ENCODE results near the gene ZNF608.
A peak's percentile ranks its signal among the peaks of the same experiment; 100 is the strongest.

Gene ZNF608

GRCh38 chr5:124760608-124761007, 14.2 kb upstream of the ZNF608 start:
- TF ChIP-seq MYC (IDR thresholded peaks at IDR 0.05; ENCODE audit: low read depth, low read length) (no peak), POLR2A (IDR thresholded peaks at IDR 0.05; ENCODE audit: extremely low read depth, insufficient read length) (no peak), MAX (IDR thresholded peaks at IDR 0.05; ENCODE audit: low read depth, low read length) (no peak)
- TF ChIP-seq, protein P1, sequence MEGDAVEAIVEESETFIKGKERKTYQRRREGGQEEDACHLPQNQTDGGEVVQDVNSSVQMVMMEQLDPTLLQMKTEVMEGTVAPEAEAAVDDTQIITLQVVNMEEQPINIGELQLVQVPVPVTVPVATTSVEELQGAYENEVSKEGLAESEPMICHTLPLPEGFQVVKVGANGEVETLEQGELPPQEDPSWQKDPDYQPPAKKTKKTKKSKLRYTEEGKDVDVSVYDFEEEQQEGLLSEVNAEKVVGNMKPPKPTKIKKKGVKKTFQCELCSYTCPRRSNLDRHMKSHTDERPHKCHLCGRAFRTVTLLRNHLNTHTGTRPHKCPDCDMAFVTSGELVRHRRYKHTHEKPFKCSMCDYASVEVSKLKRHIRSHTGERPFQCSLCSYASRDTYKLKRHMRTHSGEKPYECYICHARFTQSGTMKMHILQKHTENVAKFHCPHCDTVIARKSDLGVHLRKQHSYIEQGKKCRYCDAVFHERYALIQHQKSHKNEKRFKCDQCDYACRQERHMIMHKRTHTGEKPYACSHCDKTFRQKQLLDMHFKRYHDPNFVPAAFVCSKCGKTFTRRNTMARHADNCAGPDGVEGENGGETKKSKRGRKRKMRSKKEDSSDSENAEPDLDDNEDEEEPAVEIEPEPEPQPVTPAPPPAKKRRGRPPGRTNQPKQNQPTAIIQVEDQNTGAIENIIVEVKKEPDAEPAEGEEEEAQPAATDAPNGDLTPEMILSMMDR (IDR thresholded peaks at IDR 0.05; ENCODE audit: low read depth, low read length) = no peak
- DNase-seq (ENCODE audit: low read depth) = no peak
- H3K4me3 ChIP-seq (ENCODE audit: low read depth, low read length) = no peak overlapping the region

DNA sequence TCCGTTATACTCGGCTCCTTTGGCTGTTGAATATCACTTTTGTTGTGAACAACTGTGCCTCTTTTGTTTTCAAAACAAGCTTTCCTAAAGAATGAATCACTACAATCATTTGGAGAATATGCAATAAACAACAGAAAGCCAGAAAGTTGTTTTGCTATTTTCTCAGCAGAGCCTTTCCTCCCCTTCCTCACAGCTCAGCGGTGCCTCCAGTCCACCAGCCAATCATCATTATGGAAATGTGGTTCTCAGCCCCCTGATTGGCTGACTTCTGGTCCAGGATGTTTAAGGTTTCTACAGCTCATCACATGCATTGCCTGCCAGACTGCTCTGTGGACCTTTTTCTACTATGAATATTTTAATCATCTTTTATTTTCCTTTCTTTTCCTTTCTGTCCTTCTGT, 9.1 kb upstream of the ZNF608 start:
- peak; percentile 8 for DNase-seq (ENCODE audit: low read depth)
- TF ChIP-seq MYC (IDR thresholded peaks at IDR 0.05; ENCODE audit: low read depth, low read length) (no peak), POLR2A (IDR thresholded peaks at IDR 0.05; ENCODE audit: extremely low read depth, insufficient read length) (no peak), MAX (IDR thresholded peaks at IDR 0.05; ENCODE audit: low read depth, low read length) (no peak)
- TF ChIP-seq, protein P1 (IDR thresholded peaks at IDR 0.05; ENCODE audit: low read depth, low read length) = no peak

DNA sequence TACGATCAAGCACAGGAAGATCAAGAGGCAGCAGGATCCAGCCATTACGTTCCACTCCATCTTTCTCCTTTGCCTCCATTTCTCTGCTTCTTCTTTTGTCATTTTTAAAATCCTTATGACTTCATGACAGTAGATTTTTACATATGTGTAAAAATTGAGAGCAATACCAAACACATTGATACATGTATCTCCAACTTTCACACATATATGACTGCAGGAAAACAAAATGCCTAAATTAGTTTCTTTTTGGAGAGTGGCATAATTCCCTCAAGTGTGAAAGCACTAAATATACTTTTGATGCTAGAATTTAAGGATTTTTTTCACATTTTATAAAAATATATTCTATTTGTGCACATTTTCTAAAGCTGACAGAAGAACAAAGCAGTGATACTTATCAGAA, 8.6 kb upstream of the ZNF608 start:
- no peak overlapping the region for H3K4me3 ChIP-seq (ENCODE audit: low read depth, low read length)
- TF ChIP-seq, protein P1 (IDR thresholded peaks at IDR 0.05; ENCODE audit: low read depth, low read length) = no peak
- no peak for TF ChIP-seq MAX (IDR thresholded peaks at IDR 0.05; ENCODE audit: low read depth, low read length)
- TF ChIP-seq POLR2A (IDR thresholded peaks at IDR 0.05; ENCODE audit: extremely low read depth, insufficient read length) = no peak
- no peak for TF ChIP-seq MYC (IDR thresholded peaks at IDR 0.05; ENCODE audit: low read depth, low read length)
- DNase-seq (ENCODE audit: low read depth) = no peak

More for the DNA sequence above, 9.1 kb upstream of the ZNF608 start:
- H3K4me3 ChIP-seq (ENCODE audit: low read depth, low read length) = no peak overlapping the region

GRCh38 chr5:124754206-124754927, 7.9 kb upstream of the ZNF608 start:
- H3K4me3 ChIP-seq (ENCODE audit: low read depth, low read length) = no peak overlapping the region
- TF ChIP-seq, protein P1 (IDR thresholded peaks at IDR 0.05; ENCODE audit: low read depth, low read length) = no peak
- DNase-seq (ENCODE audit: low read depth) = no peak

DNA sequence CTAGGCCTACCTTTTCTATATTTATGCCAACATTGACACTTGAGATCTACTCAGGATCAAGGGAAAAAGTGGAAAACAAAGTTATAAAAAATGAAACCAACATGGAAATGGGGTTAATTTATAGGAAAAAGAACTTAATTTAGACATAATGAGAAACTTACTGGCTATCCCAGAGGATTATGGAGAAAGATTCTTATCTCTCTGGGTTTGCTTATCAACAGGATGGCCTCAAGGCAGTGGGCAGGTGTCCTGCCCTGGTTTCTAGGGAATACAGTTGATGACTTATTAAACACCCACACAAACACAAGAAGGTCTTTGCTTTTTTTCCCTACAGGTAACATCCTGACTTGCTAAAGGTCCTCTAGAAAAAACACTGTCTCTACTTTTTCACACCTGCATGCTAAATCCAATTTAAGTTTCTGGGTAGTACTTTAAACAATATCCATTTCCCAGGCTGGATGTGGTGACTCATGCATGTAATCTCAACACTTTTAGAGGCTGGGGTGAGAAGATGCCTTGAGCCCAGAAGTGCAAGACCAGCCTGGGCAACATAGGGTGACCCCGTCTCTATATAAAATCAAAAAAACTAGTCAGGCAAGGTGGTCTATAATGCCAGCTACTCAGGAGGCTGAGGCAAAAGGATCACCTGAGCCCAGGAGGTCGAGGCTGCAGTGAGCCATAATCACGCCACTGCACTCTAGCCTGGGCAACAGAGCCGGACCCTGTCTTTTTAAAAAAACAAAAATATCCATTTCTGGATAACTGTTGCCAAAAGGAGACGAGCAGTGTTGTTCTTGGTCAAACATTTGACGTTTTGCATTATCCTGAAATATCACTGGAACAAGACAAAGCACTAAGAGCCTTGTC, 6.6 kb upstream of the ZNF608 start:
- DNase-seq (ENCODE audit: low read depth) = no peak
- no peak overlapping the region for H3K4me3 ChIP-seq (ENCODE audit: low read depth, low read length)
- no peak for TF ChIP-seq POLR2A (IDR thresholded peaks at IDR 0.05; ENCODE audit: extremely low read depth, insufficient read length)
- TF ChIP-seq, protein P1 (IDR thresholded peaks at IDR 0.05; ENCODE audit: low read depth, low read length) = no peak
- no peak for TF ChIP-seq MAX (IDR thresholded peaks at IDR 0.05; ENCODE audit: low read depth, low read length)
- no peak for TF ChIP-seq MYC (IDR thresholded peaks at IDR 0.05; ENCODE audit: low read depth, low read length)
